ENCODE data around the gene ECM1.

The ECM1 gene

GRCh38 chr1:150484431-150484830, 23.5 kb upstream of the ECM1 start:
- H3K9me3 ChIP-seq (ENCODE audit: control insufficient read depth, low read length): no peaks in the 10 kb centered on the region

GRCh38 chr1:150484861-150485260, 23.0 kb upstream of the ECM1 start:
- H3K4me3 ChIP-seq (ENCODE audit: low read length): no peak overlapping the region
- H3K9me3 ChIP-seq (ENCODE audit: control insufficient read depth, low read length): no peaks in the 10 kb centered on the region
- no peak overlapping the region for H3K9ac ChIP-seq (ENCODE audit: low read length)
- no peaks in the 10 kb centered on the region for H3K36me3 ChIP-seq (ENCODE audit: control insufficient read depth, insufficient read depth, low read length)
- H3K4me1 ChIP-seq (ENCODE audit: control insufficient read depth, insufficient read depth, low read length): peaks cover 8% of the 10 kb centered on the region
- no peaks in the 10 kb centered on the region for H3K27me3 ChIP-seq (ENCODE audit: control insufficient read depth, insufficient read depth, low read length)

More at GRCh38 chr1:150484431-150484830, 23.5 kb upstream of the ECM1 start:
- Histone ChIP-seq H3K36me3 (ENCODE audit: control insufficient read depth, insufficient read depth, low read length) (no peaks in the 10 kb centered on the region), H3K4me1 (ENCODE audit: control insufficient read depth, insufficient read depth, low read length) (peaks cover 8% of the 10 kb centered on the region), H3K27me3 (ENCODE audit: control insufficient read depth, insufficient read depth, low read length) (no peaks in the 10 kb centered on the region), H3K9ac (ENCODE audit: low read length) (no peak overlapping the region), H3K4me3 (ENCODE audit: low read length) (no peak overlapping the region)

GRCh38 chr1:150486966-150487762, 20.7 kb upstream of the ECM1 start, which contains the start of gene TARS2:
TSS of gene TARS2 (plus strand) at chr1:150487419. CDS start at chr1:150487451, 32 bp downstream.
- Histone ChIP-seq H3K4me1 (ENCODE audit: control insufficient read depth, insufficient read depth, low read length) (peaks cover 8% of the 10 kb centered on the region), H3K4me3 (ENCODE audit: low read length) (peak within 1 kb of the TSS; percentile 88), H3K27me3 (ENCODE audit: control insufficient read depth, insufficient read depth, low read length) (no peaks in the 10 kb centered on the region), H3K9me3 (ENCODE audit: control insufficient read depth, low read length) (no peaks in the 10 kb centered on the region), H3K9ac (ENCODE audit: low read length) (peak within 1 kb of the TSS; percentile 99), H3K36me3 (ENCODE audit: control insufficient read depth, insufficient read depth, low read length) (peaks cover 4% of the 10 kb centered on the region)

GRCh38 chr1:150487763-150488115, 20.2 kb upstream of the ECM1 start:
- Histone ChIP-seq H3K9ac (ENCODE audit: low read length) (peak overlapping the region; percentile 99), H3K36me3 (ENCODE audit: control insufficient read depth, insufficient read depth, low read length) (peaks cover 4% of the 10 kb centered on the region), H3K4me3 (ENCODE audit: low read length) (peak overlapping the region; percentile 88), H3K4me1 (ENCODE audit: control insufficient read depth, insufficient read depth, low read length) (peaks cover 8% of the 10 kb centered on the region), H3K27me3 (ENCODE audit: control insufficient read depth, insufficient read depth, low read length) (no peaks in the 10 kb centered on the region), H3K9me3 (ENCODE audit: control insufficient read depth, low read length) (no peaks in the 10 kb centered on the region)

- Histone ChIP-seq H3K27me3 (ENCODE audit: control insufficient read depth, insufficient read depth, low read length) (no peaks in the 10 kb centered on the region), H3K9ac (ENCODE audit: low read length) (no peak overlapping the region), H3K36me3 (ENCODE audit: control insufficient read depth, insufficient read depth, low read length) (peaks cover 4% of the 10 kb centered on the region), H3K9me3 (ENCODE audit: control insufficient read depth, low read length) (no peaks in the 10 kb centered on the region), H3K4me1 (ENCODE audit: control insufficient read depth, insufficient read depth, low read length) (peaks cover under 1% of the 10 kb centered on the region), H3K4me3 (ENCODE audit: low read length) (no peak overlapping the region)
Observed at GRCh38 chr1:150493175-150493574, 14.7 kb upstream of the ECM1 start.

- Histone ChIP-seq H3K4me1 (ENCODE audit: control insufficient read depth, insufficient read depth, low read length) (no peaks in the 10 kb centered on the region), H3K36me3 (ENCODE audit: control insufficient read depth, insufficient read depth, low read length) (no peaks in the 10 kb centered on the region), H3K27me3 (ENCODE audit: control insufficient read depth, insufficient read depth, low read length) (no peaks in the 10 kb centered on the region)
Observed at GRCh38 chr1:150498342-150498741, 9.6 kb upstream of the ECM1 start.

GRCh38 chr1:150505431-150505830, 2.5 kb upstream of the ECM1 start:
- no peaks in the 10 kb centered on the region for H3K36me3 ChIP-seq (ENCODE audit: control insufficient read depth, insufficient read depth, low read length)

More at GRCh38 chr1:150498342-150498741, 9.6 kb upstream of the ECM1 start:
- no peaks in the 10 kb centered on the region for H3K9me3 ChIP-seq (ENCODE audit: control insufficient read depth, low read length)
- no peak overlapping the region for H3K9ac ChIP-seq (ENCODE audit: low read length)
- H3K4me3 ChIP-seq (ENCODE audit: low read length): no peak overlapping the region

GRCh38 chr1:150508982-150509381, 1.1 kb downstream of the ECM1 start:
- Histone ChIP-seq H3K4me1 (ENCODE audit: control insufficient read depth, insufficient read depth, low read length) (peaks cover 23% of the 10 kb centered on the region), H3K4me3 (ENCODE audit: low read length) (no peak overlapping the region), H3K9ac (ENCODE audit: low read length) (peak overlapping the region; percentile 54), H3K36me3 (ENCODE audit: control insufficient read depth, insufficient read depth, low read length) (no peaks in the 10 kb centered on the region), H3K9me3 (ENCODE audit: control insufficient read depth, low read length) (no peaks in the 10 kb centered on the region), H3K27me3 (ENCODE audit: control insufficient read depth, insufficient read depth, low read length) (no peaks in the 10 kb centered on the region)

More at GRCh38 chr1:150505431-150505830, 2.5 kb upstream of the ECM1 start:
- Histone ChIP-seq H3K9me3 (ENCODE audit: control insufficient read depth, low read length) (no peaks in the 10 kb centered on the region), H3K9ac (ENCODE audit: low read length) (no peak overlapping the region), H3K27me3 (ENCODE audit: control insufficient read depth, insufficient read depth, low read length) (no peaks in the 10 kb centered on the region), H3K4me1 (ENCODE audit: control insufficient read depth, insufficient read depth, low read length) (peaks cover 15% of the 10 kb centered on the region), H3K4me3 (ENCODE audit: low read length) (no peak overlapping the region)

GRCh38 chr1:150511551-150511950, 3.6 kb downstream of the ECM1 start:
- Histone ChIP-seq H3K9me3 (ENCODE audit: control insufficient read depth, low read length) (no peaks in the 10 kb centered on the region), H3K36me3 (ENCODE audit: control insufficient read depth, insufficient read depth, low read length) (no peaks in the 10 kb centered on the region), H3K27me3 (ENCODE audit: control insufficient read depth, insufficient read depth, low read length) (no peaks in the 10 kb centered on the region), H3K4me3 (ENCODE audit: low read length) (no peak overlapping the region), H3K4me1 (ENCODE audit: control insufficient read depth, insufficient read depth, low read length) (peaks cover 33% of the 10 kb centered on the region), H3K9ac (ENCODE audit: low read length) (no peak overlapping the region)

- Histone ChIP-seq H3K4me3 (ENCODE audit: low read length) (no peak overlapping the region), H3K9me3 (ENCODE audit: control insufficient read depth, low read length) (no peaks in the 10 kb centered on the region), H3K9ac (ENCODE audit: low read length) (no peak overlapping the region), H3K27me3 (ENCODE audit: control insufficient read depth, insufficient read depth, low read length) (no peaks in the 10 kb centered on the region), H3K36me3 (ENCODE audit: control insufficient read depth, insufficient read depth, low read length) (no peaks in the 10 kb centered on the region), H3K4me1 (ENCODE audit: control insufficient read depth, insufficient read depth, low read length) (peaks cover 33% of the 10 kb centered on the region)
Observed at GRCh38 chr1:150511985-150512660, 4.2 kb downstream of the ECM1 start.

- Histone ChIP-seq H3K36me3 (ENCODE audit: control insufficient read depth, insufficient read depth, low read length) (no peaks in the 10 kb centered on the region), H3K4me1 (ENCODE audit: control insufficient read depth, insufficient read depth, low read length) (peaks cover 35% of the 10 kb centered on the region), H3K9me3 (ENCODE audit: control insufficient read depth, low read length) (no peaks in the 10 kb centered on the region)
Observed at GRCh38 chr1:150512846-150513245, 4.9 kb downstream of the ECM1 start.

GRCh38 chr1:150513351-150513791, 5.5 kb downstream of the ECM1 start:
- Histone ChIP-seq H3K9me3 (ENCODE audit: control insufficient read depth, low read length) (no peaks in the 10 kb centered on the region), H3K4me3 (ENCODE audit: low read length) (no peak overlapping the region), H3K4me1 (ENCODE audit: control insufficient read depth, insufficient read depth, low read length) (peaks cover 31% of the 10 kb centered on the region), H3K9ac (ENCODE audit: low read length) (no peak overlapping the region), H3K27me3 (ENCODE audit: control insufficient read depth, insufficient read depth, low read length) (no peaks in the 10 kb centered on the region), H3K36me3 (ENCODE audit: control insufficient read depth, insufficient read depth, low read length) (no peaks in the 10 kb centered on the region)

More at GRCh38 chr1:150512846-150513245, 4.9 kb downstream of the ECM1 start:
- Histone ChIP-seq H3K9ac (ENCODE audit: low read length) (no peak overlapping the region), H3K4me3 (ENCODE audit: low read length) (no peak overlapping the region), H3K27me3 (ENCODE audit: control insufficient read depth, insufficient read depth, low read length) (no peaks in the 10 kb centered on the region)

Data from mucosa of stomach (tissue), 1 donor.